Natural killer cell (primary cell): Measurements from ENCODE around the gene BCL6. TPM values are rescaled to one million over a fixed set of nuclear protein-coding genes. Genes with fewer than 3 reads are reported as not detected.

Source experiments
- ATAC-seq, 3 donors: fragments of 150-1000 bp in 2 of 3; fragments of 200-7000 bp in 1 of 3; cut with Tn5 transposase; 1 replicate in 1 of 3; 2 replicates in 2 of 3; pipeline ENCODE4 v1.10.0; 2021; ENCODE audit warnings: mild to moderate bottlenecking in 2 of 3, moderate library complexity in 2 of 3
- DNase-seq, 2 donors: peaks; one replicate each; pipeline versions ENCODE4 v3.0.0 to v3.0.0-alpha.2; 2013 to 2021; ENCODE audit warnings: mixed read lengths in 1 of 2
- H3K27ac ChIP-seq: one replicate; pipeline ENCODE4 v1.5.1; 2013; ENCODE audit warnings: mild to moderate bottlenecking, low read length
- H3K27me3 ChIP-seq: one replicate; pipeline ENCODE4 v1.6.1; 2013; ENCODE audit warnings: low read length; ENCODE audit not compliant: control insufficient read depth, insufficient read depth
- H3K36me3 ChIP-seq: one replicate; pipeline ENCODE4 v1.6.1; 2013; ENCODE audit warnings: low read length; ENCODE audit not compliant: control insufficient read depth, insufficient read depth
- H3K4me1 ChIP-seq: one replicate; pipeline ENCODE4 v1.6.1; 2013; ENCODE audit warnings: low read length; ENCODE audit not compliant: control insufficient read depth, insufficient read depth
- H3K4me3 ChIP-seq: one replicate; pipeline ENCODE4 v1.5.1; 2013; ENCODE audit warnings: low read length
- H3K9me3 ChIP-seq: one replicate; pipeline ENCODE4 v1.6.1; 2013; ENCODE audit warnings: low read length; ENCODE audit not compliant: control insufficient read depth, insufficient read depth
- H3K27ac Mint-ChIP-seq, 2 donors: one replicate each; pipeline ENCODE4 v1.8.0; 2022; ENCODE audit warnings: mild to moderate bottlenecking in 2 of 2, mixed read lengths in 2 of 2, moderate library complexity in 1 of 2
- H3K27me3 Mint-ChIP-seq, 2 donors: one replicate each; pipeline ENCODE4 v1.8.0; 2022; ENCODE audit warnings: low read depth in 2 of 2, mixed read lengths in 2 of 2
- H3K36me3 Mint-ChIP-seq: one replicate; pipeline ENCODE4 v1.8.0; 2022; ENCODE audit warnings: mixed read lengths
- H3K4me1 Mint-ChIP-seq, 2 donors: one replicate each; pipeline ENCODE4 v1.8.0; 2022; ENCODE audit warnings: mixed read lengths in 2 of 2
- H3K4me3 Mint-ChIP-seq: one replicate; pipeline ENCODE4 v1.8.0; 2022; ENCODE audit warnings: mild to moderate bottlenecking, moderate library complexity, mixed read lengths
- H3K9me3 Mint-ChIP-seq, 2 donors: one replicate each; pipeline ENCODE4 v1.8.0; 2022; ENCODE audit warnings: mixed read lengths in 2 of 2
- WGBS: methylation state at CpG from one replicate; pipeline ENCODE4 v1.1.7; 2013; ENCODE audit warnings: missing lambda C conversion rate; ENCODE audit not compliant: insufficient coverage; 5-methylcytosine and 5-hydroxymethylcytosine counted together
- intact Hi-C: fragments of 100-400 bp; cut with micrococcal nuclease; formaldehyde crosslinking; loops from one replicate; pipeline ENCODE4 v1.14.2; 2022
- total RNA-seq, 4 donors: library from RNA; stranded (reverse); fragments of 120-200 nt in 1 of 4; gene quantifications; one replicate each; pipeline versions ENCODE4 v1.2.3 to v1.2.4, GENCODE V29; 2013 to 2022
- TF ChIP-seq, protein P1 (sequence below): fragments of 200-600 bp; IDR thresholded peaks from one replicate; pipeline ENCODE4 v1.8.0; 2022; ENCODE audit warnings: antibody characterized with exemption

The BCL6 gene
- total RNA-seq, 3 donors from 2014 or later (not counting 1 experiment from before 2014, with no cell fraction given): 41.0 to 59.0 (median 45.2) TPM

GRCh38 chr3:187767266-187768012 is 22.2 kb upstream of the BCL6 start:
- ATAC-seq (no peak), DNase-seq (no peak)
- Histone ChIP-seq H3K27ac (no peak overlapping the region), H3K27me3 (no peaks in the 10 kb centered on the region), H3K4me1 (no peaks in the 10 kb centered on the region), H3K36me3 (no peaks in the 10 kb centered on the region), H3K4me3 (no peak overlapping the region), H3K9me3 (no peaks in the 10 kb centered on the region)
- H3K4me1 Mint-ChIP-seq: peaks cover 0 to 4% of the 10 kb centered on the region in 2 donors
- intact Hi-C loops: no loop called here
- TF ChIP-seq, protein P1, sequence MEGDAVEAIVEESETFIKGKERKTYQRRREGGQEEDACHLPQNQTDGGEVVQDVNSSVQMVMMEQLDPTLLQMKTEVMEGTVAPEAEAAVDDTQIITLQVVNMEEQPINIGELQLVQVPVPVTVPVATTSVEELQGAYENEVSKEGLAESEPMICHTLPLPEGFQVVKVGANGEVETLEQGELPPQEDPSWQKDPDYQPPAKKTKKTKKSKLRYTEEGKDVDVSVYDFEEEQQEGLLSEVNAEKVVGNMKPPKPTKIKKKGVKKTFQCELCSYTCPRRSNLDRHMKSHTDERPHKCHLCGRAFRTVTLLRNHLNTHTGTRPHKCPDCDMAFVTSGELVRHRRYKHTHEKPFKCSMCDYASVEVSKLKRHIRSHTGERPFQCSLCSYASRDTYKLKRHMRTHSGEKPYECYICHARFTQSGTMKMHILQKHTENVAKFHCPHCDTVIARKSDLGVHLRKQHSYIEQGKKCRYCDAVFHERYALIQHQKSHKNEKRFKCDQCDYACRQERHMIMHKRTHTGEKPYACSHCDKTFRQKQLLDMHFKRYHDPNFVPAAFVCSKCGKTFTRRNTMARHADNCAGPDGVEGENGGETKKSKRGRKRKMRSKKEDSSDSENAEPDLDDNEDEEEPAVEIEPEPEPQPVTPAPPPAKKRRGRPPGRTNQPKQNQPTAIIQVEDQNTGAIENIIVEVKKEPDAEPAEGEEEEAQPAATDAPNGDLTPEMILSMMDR: no peak
- H3K4me3 Mint-ChIP-seq: no peak overlapping the region
- no peak overlapping the region for H3K27ac Mint-ChIP-seq
- peaks cover 0 to 2% of the 10 kb centered on the region in 2 donors for H3K27me3 Mint-ChIP-seq
- 100% methylated on average over 2 of the region's 3 CpGs for WGBS
- no peaks in the 10 kb centered on the region for H3K9me3 Mint-ChIP-seq
- no peaks in the 10 kb centered on the region for H3K36me3 Mint-ChIP-seq

DNA sequence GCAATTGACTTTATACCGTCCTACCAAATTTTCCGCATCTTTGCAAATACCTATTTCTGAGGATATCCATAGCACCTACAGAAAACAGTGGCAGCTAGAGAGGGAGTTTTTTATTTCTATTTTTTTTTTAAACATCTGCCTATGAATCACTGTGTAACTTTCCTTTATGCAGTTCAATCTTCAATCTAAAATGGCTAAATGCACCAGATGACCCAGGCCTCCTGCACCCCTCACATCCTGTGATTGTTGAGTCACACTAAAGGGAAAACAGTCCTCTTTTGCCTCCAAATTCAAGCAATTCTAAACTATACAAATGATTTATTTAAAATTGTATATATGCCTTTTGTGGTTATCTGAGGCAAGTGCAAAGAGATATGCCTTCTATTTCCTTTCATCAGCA is 20.1 kb upstream of the BCL6 start:
- Histone ChIP-seq H3K4me3 (no peak overlapping the region), H3K36me3 (no peaks in the 10 kb centered on the region), H3K27ac (no peak overlapping the region), H3K27me3 (no peaks in the 10 kb centered on the region), H3K4me1 (no peaks in the 10 kb centered on the region), H3K9me3 (no peaks in the 10 kb centered on the region)
- DNase-seq: no peak
- ATAC-seq: no peak
- TF ChIP-seq, protein P1: no peak
- peaks cover 0 to 9% of the 10 kb centered on the region in 2 donors for H3K27me3 Mint-ChIP-seq
- H3K36me3 Mint-ChIP-seq: no peaks in the 10 kb centered on the region
- intact Hi-C loops: no loop called here
- 100% methylated on average over 1 of the region's 2 CpGs for WGBS
- no peaks in the 10 kb centered on the region for H3K9me3 Mint-ChIP-seq
- peaks cover 0 to 1% of the 10 kb centered on the region in 2 donors for H3K4me1 Mint-ChIP-seq
- no peak overlapping the region for H3K27ac Mint-ChIP-seq
- no peak overlapping the region for H3K4me3 Mint-ChIP-seq

DNA sequence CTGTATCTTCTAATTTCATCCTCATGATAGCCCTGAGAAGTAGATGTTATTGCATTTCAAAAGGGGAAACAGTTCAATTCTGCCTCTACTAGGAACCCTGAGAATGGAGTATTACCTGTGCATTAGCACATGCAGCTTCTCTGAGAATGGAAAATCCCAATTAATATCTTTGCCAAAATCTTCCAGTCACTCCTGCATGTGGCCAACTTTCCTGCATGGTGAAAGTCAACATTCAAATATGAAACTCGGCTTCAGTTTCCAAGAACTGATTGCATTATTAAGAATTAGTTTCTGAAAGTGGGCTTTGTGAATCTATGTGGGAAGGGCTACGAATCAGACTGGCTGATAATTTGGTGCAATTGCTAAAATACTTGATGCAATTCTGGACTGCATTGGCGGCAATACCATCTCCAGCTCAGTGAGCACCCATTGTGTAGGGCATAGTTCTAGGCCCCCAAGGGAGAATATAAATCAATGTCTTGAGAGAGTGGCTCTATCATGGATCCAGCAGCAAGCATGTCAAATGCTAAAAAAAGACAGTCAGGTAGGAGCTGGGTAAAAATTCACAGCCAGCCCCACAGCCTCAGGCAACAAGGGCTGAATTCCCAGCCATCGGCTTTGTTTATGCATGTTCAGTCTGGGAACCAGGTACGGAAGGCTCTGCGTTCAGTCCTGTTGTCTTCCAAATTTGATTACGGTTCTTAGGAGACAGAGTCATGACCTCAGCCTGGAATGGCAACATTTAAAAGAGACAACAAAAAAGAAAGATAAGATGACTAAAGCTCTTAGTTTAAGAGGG is 18.8 kb upstream of the BCL6 start:
- WGBS: 94% methylated on average over 7 of the region's 7 CpGs
- intact Hi-C loops: no loop called here
- H3K4me1 Mint-ChIP-seq: no peaks in the 10 kb centered on the region

More for the DNA sequence above, 18.8 kb upstream of the BCL6 start:
- Histone ChIP-seq H3K36me3 (no peaks in the 10 kb centered on the region), H3K4me1 (no peaks in the 10 kb centered on the region), H3K27ac (no peak overlapping the region), H3K27me3 (no peaks in the 10 kb centered on the region), H3K4me3 (no peak overlapping the region), H3K9me3 (no peaks in the 10 kb centered on the region)
- no peak overlapping the region for H3K27ac Mint-ChIP-seq
- TF ChIP-seq, protein P1: no peak
- H3K4me3 Mint-ChIP-seq: no peak overlapping the region
- no peak for DNase-seq
- no peak for ATAC-seq
- H3K9me3 Mint-ChIP-seq: no peaks in the 10 kb centered on the region
- no peaks in the 10 kb centered on the region for H3K36me3 Mint-ChIP-seq
- peaks cover 4 to 12% of the 10 kb centered on the region in 2 donors for H3K27me3 Mint-ChIP-seq
